ENCODE data around the gene ACE. TPM values are rescaled to one million over a fixed set of nuclear protein-coding genes. Genes with fewer than 3 reads are reported as not detected.
A peak's percentile ranks its signal among the peaks of the same experiment; 100 is the strongest.

ACE gene
- total RNA-seq, 4 donors from 2014 or later = 42.9 to 1,678 (median 1,106) TPM

DNA sequence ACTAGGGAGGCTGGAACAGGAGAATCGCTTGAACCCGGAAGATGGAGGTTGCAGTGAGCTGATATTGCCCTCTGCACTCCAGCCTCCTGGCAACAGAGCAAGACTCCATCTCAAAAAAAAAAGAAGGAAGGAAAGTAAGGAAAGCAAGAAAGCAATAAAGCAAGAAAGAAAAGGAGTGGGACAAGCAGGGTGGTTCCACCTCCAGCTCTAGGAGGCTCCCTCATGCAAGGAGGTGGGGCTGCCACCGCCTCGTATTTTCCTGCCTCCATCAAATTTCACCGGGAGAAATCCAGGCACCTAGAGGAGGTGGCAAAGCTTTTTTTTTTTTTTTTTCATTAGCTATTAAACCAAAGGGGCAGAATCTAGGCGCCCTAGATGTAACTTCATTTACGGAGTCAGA lies 31.8 kb upstream of the ACE start:
- H3K36me3 ChIP-seq = no peaks in the 10 kb centered on the region
- H3K4me1 ChIP-seq = peaks cover 9 to 31% (median 12%) of the 10 kb centered on the region in 4 donors
- H3K27ac ChIP-seq = peak overlapping the region in 3 of 4 donors; percentile 92 to 93 (median 93)
- TF ChIP-seq POLR2A (IDR thresholded peaks at IDR 0.05) = no peak
- TF ChIP-seq, protein P1, sequence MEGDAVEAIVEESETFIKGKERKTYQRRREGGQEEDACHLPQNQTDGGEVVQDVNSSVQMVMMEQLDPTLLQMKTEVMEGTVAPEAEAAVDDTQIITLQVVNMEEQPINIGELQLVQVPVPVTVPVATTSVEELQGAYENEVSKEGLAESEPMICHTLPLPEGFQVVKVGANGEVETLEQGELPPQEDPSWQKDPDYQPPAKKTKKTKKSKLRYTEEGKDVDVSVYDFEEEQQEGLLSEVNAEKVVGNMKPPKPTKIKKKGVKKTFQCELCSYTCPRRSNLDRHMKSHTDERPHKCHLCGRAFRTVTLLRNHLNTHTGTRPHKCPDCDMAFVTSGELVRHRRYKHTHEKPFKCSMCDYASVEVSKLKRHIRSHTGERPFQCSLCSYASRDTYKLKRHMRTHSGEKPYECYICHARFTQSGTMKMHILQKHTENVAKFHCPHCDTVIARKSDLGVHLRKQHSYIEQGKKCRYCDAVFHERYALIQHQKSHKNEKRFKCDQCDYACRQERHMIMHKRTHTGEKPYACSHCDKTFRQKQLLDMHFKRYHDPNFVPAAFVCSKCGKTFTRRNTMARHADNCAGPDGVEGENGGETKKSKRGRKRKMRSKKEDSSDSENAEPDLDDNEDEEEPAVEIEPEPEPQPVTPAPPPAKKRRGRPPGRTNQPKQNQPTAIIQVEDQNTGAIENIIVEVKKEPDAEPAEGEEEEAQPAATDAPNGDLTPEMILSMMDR (IDR thresholded peaks at IDR 0.05) = no peak
- H3K9me3 ChIP-seq = no peaks in the 10 kb centered on the region
- no peaks in the 10 kb centered on the region for H3K27me3 ChIP-seq
- peak in 1 of 3 donors; percentile 50 for DNase-seq
- peak overlapping the region in 3 of 4 donors; percentile 66 to 87 (median 82) for H3K4me3 ChIP-seq

DNA sequence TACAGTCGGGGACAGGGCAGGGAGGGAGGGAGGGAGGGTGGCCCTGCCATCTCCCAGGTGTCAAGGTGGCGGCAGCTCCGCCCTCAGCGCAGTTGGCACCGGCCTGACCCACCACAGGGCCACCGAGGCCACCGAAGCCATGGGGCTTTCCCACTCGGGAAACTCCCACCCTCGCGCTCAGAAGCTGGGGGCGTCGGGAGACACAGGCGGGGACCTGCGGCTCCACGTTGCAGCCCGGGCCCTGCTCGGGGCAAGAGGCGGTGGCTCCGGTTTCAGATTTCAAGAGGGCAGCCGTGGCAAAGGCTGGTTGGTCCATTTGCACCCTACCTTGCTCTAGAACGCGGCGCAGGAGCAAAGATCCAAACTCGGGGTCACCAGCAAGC lies 31.3 kb upstream of the ACE start:
- Histone ChIP-seq H3K4me3 (peak overlapping the region; percentile 66 to 87 (median 78)), H3K27me3 (no peaks in the 10 kb centered on the region), H3K4me1 (peaks cover 9 to 31% (median 11%) of the 10 kb centered on the region in 4 donors), H3K36me3 (no peaks in the 10 kb centered on the region), H3K9me3 (no peaks in the 10 kb centered on the region), H3K27ac (peak overlapping the region; percentile 86 to 93 (median 92))
- peak in 1 of 3 donors; percentile 64 for DNase-seq
- TF ChIP-seq, protein P1 (IDR thresholded peaks at IDR 0.05) = no peak
- TF ChIP-seq POLR2A (IDR thresholded peaks at IDR 0.05) = no peak

DNA sequence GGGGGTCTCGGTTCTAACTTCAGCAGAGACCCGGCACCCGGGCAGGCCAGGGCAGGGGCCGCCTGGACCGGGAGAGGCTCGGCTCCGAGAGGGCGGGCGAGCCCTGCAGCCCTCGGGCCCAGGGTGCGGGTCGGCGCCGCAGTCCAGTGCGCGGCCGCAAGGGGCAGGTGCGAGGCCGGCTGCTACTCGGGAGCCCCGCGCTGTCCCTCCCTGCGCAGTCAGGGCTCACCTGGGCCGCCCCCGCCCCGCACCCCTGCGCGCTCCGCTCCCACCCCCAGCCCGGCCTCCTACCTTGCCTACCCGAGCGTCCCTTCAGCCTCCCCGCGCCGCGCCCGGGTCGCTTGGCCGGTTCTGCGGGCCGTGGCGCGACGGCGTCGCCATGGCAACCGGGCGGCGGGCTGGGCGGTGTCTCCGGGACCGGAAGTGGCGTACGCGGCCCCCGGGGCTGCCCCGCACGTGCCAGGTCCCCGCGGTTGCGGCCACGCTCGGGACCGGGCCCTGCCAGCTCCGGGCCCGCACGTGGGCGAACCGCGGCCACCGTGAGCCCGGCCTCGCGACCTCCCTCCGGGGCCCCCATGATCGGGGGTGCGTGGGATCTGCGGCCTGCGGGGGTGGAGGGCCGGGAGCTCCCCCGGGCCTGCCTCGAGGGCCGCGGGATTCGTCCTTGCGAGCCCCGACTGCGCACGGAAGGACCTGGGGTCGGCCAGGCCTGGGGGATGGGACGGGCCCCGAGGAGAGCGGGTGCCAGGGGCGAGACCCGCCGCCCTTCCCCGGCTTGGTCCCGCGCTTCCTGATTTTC lies 30.7 kb upstream of the ACE start, which contains the start of gene CYB561:
Gene CYB561, minus strand, starts transcription at position 353 of the 799 bp plus-strand sequence. CDS start 8,759 bp downstream, outside the sequence.
- Histone ChIP-seq H3K9me3 (no peaks in the 10 kb centered on the region), H3K4me1 (peaks cover 10 to 35% (median 11%) of the 10 kb centered on the region in 4 donors)

DNA sequence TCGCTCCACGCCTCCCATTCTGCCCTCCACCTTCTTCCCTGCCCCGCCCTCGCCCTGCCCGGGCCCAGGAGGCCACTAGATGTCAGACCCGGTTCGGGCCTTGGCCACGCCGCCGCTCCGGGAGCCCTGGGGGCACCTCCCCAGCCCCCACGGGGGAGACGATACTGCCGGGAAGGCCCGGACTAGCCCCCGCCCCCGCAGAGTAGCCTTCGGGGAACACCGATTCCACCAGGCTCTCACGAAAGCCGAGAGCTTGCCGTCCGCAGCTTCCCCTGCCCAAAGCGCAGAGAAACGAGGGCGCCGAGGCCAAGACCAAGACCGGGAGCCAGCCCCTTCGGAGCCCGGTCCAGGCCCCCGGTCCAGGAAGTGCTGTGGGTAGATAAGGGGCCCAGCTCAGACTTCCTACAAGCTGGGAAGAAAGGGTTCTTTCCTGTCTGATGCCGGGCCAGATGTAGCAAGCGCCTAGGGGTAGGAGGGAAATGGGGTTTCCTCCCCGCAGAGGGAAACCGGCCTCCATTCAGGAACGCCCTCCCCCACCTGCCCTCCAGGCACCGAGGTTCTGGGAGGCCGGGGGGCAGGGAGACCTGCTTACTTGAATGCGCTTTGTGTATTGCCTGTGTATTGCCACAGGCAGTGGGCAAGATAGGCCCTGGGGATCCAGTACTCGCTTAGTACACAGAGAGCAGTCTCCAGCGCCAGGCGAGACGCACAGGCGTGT lies 29.9 kb upstream of the ACE start:
- Histone ChIP-seq H3K9me3 (no peaks in the 10 kb centered on the region), H3K36me3 (no peaks in the 10 kb centered on the region), H3K4me1 (peaks cover 10 to 39% (median 16%) of the 10 kb centered on the region in 4 donors), H3K27me3 (no peaks in the 10 kb centered on the region), H3K4me3 (peak overlapping the region; percentile 66 to 87 (median 78)), H3K27ac (peak overlapping the region; percentile 86 to 93 (median 92))
- peak; percentile 35 to 90 (median 86) for DNase-seq
- TF ChIP-seq POLR2A (IDR thresholded peaks at IDR 0.05) = peak in 1 of 2 donors; percentile 25
- TF ChIP-seq, protein P1 (IDR thresholded peaks at IDR 0.05) = peak in 4 of 6 experiments; percentile 23 to 72 (median 44)

More for the DNA sequence above, 30.7 kb upstream of the ACE start, which contains the start of gene CYB561:
- H3K4me3 ChIP-seq = peak within 1 kb of the TSS; percentile 66 to 87 (median 78)
- peak in 1 of 2 donors; percentile 17 for TF ChIP-seq POLR2A (IDR thresholded peaks at IDR 0.05)
- TF ChIP-seq, protein P1 (IDR thresholded peaks at IDR 0.05) = peak in 5 of 6 experiments; percentile 45 to 74 (median 60)
- no peaks in the 10 kb centered on the region for H3K36me3 ChIP-seq
- no peaks in the 10 kb centered on the region for H3K27me3 ChIP-seq
- peak; percentile 65 to 92 (median 91) for DNase-seq
- H3K27ac ChIP-seq = peak within 1 kb of the TSS; percentile 86 to 93 (median 92)

DNA sequence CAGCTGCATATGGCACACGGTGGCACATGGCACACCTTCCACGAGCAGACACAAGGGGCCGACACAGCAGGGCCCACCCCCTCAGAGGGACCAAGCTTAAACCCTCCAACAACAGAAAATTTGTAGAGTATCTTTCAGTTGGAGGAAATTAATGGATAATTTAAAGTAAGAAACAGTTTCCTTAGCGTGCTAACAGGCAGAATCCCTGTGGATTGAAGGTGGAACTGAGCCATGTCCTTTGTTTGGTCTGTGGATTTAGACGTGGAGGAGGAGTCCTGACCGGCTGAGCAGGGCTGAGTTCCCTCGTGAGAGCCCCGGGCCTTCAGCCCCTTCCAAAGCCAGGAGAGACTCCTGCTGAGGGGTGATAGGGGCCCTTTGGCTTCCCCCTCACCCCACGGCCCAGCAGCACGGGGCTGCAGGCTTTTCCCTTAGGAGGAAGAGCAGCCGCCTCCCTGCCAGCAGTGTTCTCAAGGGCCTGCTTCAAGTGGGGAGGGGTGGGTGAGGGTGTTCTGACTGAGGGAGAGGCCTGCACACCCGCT lies 29.3 kb upstream of the ACE start:
- peaks cover 10 to 42% (median 16%) of the 10 kb centered on the region in 4 donors for H3K4me1 ChIP-seq
- H3K4me3 ChIP-seq = peak overlapping the region in 3 of 4 donors; percentile 73 to 87 (median 82)
- H3K36me3 ChIP-seq = no peaks in the 10 kb centered on the region
- peak in 1 of 3 donors; percentile 46 for DNase-seq
- H3K27me3 ChIP-seq = no peaks in the 10 kb centered on the region
- H3K27ac ChIP-seq = peak overlapping the region; percentile 86 to 93 (median 92)
- TF ChIP-seq POLR2A (IDR thresholded peaks at IDR 0.05) = no peak
- TF ChIP-seq, protein P1 (IDR thresholded peaks at IDR 0.05) = no peak
- H3K9me3 ChIP-seq = no peaks in the 10 kb centered on the region
